Measurements from ENCODE around the gene LIFR.
"Not testable (repeated sequence)": the region's sequence is repeated elsewhere in the genome, so short reads cannot be mapped to it uniquely, and the experiment has no call there.

LIFR gene

DNA sequence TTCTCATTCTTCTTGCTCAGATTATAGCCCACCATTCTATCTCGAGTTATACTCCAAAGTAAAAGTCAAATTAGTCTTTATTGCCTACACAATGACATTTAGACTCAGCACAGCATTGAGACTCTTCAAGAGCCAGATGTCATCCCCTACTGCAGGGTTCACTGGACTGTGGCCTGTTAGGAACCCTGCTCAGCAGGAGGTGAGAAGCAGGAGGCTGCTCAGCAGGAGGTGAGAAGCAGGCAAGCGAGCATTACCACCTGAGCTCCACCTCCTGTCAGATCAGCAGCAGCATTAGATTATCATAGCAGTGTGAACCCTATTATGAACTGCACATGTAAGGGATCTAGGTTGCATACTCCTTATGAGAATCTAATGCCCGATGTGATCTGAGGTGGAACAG, 12.7 kb upstream of the LIFR start:
- TF ChIP-seq ZFX (IDR thresholded peaks at IDR 0.05; ENCODE audit: borderline replicate concordance): no peak
- no peak for TF ChIP-seq CTCF (IDR thresholded peaks at IDR 0.05)

DNA sequence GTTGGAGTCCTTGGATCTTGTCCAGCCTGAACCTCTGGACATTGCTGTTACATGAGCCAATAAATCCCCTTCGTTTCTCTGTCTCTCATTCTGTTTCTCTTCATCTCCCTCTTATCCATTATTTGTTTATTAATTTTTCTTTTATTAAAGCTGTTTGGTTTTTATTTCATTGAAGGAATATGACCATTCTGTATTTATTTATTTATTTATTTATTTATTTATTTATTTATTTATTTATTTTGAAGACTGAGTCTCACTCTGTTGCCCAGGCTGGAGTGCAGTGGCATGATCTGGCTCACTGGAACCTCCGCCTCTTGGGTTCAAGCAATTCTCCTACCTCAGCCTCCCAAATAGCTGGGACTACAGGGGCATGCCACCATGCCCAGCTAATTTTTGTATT, 10.9 kb upstream of the LIFR start:
- not testable (repeated sequence) for H3K27ac ChIP-seq

More for the DNA sequence above, 12.7 kb upstream of the LIFR start:
- H3K27ac ChIP-seq: no peak overlapping the region

GRCh38 chr5:38563624-38564023, 7.2 kb upstream of the LIFR start:
- no peak for TF ChIP-seq ZFX (IDR thresholded peaks at IDR 0.05; ENCODE audit: borderline replicate concordance)
- H3K27ac ChIP-seq: no peak overlapping the region

GRCh38 chr5:38562444-38563210, 6.2 kb upstream of the LIFR start:
- TF ChIP-seq CTCF (IDR thresholded peaks at IDR 0.05) (no peak), ZFX (IDR thresholded peaks at IDR 0.05; ENCODE audit: borderline replicate concordance) (no peak)
- H3K27ac ChIP-seq: no peak overlapping the region

GRCh38 chr5:38559428-38559827, 3.0 kb upstream of the LIFR start:
- H3K27ac ChIP-seq: no peak overlapping the region
- TF ChIP-seq ZFX (IDR thresholded peaks at IDR 0.05; ENCODE audit: borderline replicate concordance) (no peak), CTCF (IDR thresholded peaks at IDR 0.05) (no peak)

- H3K27ac ChIP-seq: peak overlapping the region; percentile 86
- TF ChIP-seq CTCF (IDR thresholded peaks at IDR 0.05) (no peak), ZFX (IDR thresholded peaks at IDR 0.05; ENCODE audit: borderline replicate concordance) (no peak)
Measured at GRCh38 chr5:38557792-38558191, 1.3 kb upstream of the LIFR start.

GRCh38 chr5:38557308-38557710, 863 bp upstream of the LIFR start:
- peak overlapping the region; percentile 86 for H3K27ac ChIP-seq
- no peak for TF ChIP-seq ZFX (IDR thresholded peaks at IDR 0.05; ENCODE audit: borderline replicate concordance)

DNA sequence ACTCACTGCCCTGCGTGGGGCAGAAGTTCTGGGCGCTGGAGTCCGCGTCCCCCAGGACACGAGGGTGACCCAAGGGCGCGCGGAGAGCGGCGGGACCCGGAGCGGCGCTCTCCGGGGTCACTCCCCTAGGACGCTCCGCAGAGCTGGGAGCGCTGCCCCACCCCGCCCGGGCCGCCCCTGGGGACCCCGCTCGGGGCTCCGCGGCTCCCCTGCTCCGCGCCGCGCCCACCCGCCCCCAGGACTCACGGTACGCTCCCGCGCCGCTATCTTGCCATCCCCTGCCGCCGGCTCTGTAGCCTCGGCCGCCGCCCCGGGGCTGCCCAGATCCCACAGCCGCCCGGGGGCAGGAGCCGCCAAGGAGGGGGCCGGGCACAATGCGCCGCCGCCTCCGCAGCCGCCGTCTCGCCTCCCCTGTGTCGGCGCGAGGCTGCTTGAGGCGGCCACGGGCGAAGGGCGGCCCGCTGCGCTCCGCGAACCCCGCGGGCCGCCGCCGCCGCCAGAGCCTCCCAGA, 303 bp downstream of the LIFR start:
- H3K27ac ChIP-seq: peak overlapping the region; percentile 86
- TF ChIP-seq ZFX (IDR thresholded peaks at IDR 0.05; ENCODE audit: borderline replicate concordance) (no peak), CTCF (IDR thresholded peaks at IDR 0.05) (0 out of 2 replicates have a peak, but pooled peaks have one; percentile 10)

Data from 22Rv1 (cell line).